Urinary bladder (tissue), 4 donors: ENCODE measurements around the gene COL1A1. TPM values are rescaled to one million over a fixed set of nuclear protein-coding genes. Genes with fewer than 3 reads are reported as not detected.

Source experiments
- DNase-seq: peaks from one replicate; pipeline ENCODE4 v3.0.0-alpha.2; 2015; ENCODE audit errors: extremely low spot score
- H3K27ac ChIP-seq: one replicate; pipeline ENCODE4 v1.5.1; 2013; ENCODE audit warnings: low read depth, mild to moderate bottlenecking, moderate library complexity
- H3K36me3 ChIP-seq: one replicate; pipeline ENCODE4 v1.6.1; 2013; ENCODE audit warnings: mild to moderate bottlenecking, moderate library complexity; ENCODE audit not compliant: insufficient read depth
- H3K4me1 ChIP-seq: one replicate; pipeline ENCODE4 v1.6.1; 2013; ENCODE audit warnings: mild to moderate bottlenecking, moderate library complexity; ENCODE audit not compliant: insufficient read depth
- H3K4me3 ChIP-seq: one replicate; pipeline ENCODE4 v1.5.1; 2013; ENCODE audit warnings: low read depth, low read length
- WGBS: extraction: QIAGEN DNeasy Blood & Tissue Kit; methylation state at CpG from one replicate; pipeline ENCODE4 v1.1.7; 2013; 5-methylcytosine and 5-hydroxymethylcytosine counted together
- polyA plus RNA-seq: library from polyadenylated mRNA; stranded (reverse); fragments of 200-250 nt; gene quantifications from one replicate; pipeline ENCODE4 v1.2.3, GENCODE V29; 2013
- total RNA-seq: library from RNA; depleted of rRNA; stranded (reverse); fragments of >200 nt; gene quantifications from one replicate; pipeline ENCODE4 v1.2.3, GENCODE V29; 2014
- donor health status: healthy with polysubstance abuse.
- donor health status: healthy.

Gene COL1A1
- total and polyA plus RNA-seq, 2 donors: 802 to 5,262 TPM

DNA sequence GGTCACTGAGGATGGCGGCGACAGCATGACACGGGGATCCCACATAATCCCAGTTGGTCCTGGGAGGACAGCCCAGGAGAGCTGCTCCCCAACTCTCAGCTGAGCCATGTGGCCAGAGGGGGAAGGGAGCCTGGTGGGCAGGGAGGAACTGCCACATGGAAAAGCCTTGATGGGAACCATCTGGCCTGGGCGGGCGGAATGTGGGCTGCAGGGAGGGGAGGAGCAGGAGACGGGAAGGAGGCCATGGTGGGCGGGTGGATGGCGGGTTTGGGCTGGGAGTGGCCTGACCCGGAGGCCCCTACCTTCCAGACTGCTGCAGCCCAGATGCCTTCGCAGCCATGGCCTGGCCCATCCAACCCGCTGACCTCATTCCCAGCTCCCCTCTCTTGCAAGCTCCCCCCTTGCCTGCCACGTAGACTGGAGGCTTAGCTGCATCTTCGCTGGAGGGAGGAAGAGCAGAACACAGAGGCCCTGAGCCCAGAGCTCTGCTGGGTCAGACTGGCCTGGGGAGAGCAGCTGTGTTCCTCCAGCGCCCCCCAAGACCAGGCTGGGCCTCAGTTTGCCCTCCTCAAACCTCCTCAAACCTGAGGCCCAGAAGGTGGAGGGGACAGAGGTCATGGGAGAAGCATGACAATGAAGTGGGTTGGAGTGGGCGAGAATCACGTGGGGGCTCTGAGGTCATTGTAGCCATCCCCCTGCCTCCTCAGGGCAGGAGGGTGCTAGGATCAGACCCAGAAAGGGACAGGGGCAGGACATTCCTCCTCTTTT lies 8.2 kb upstream of the COL1A1 start:
- WGBS: 19% methylated on average over 16 of the region's 16 CpGs
- Histone ChIP-seq H3K4me3 (no peak overlapping the region), H3K4me1 (no peaks in the 10 kb centered on the region), H3K27ac (peak overlapping the region; percentile 94), H3K36me3 (no peaks in the 10 kb centered on the region)
- peak; percentile 84 for DNase-seq

DNA sequence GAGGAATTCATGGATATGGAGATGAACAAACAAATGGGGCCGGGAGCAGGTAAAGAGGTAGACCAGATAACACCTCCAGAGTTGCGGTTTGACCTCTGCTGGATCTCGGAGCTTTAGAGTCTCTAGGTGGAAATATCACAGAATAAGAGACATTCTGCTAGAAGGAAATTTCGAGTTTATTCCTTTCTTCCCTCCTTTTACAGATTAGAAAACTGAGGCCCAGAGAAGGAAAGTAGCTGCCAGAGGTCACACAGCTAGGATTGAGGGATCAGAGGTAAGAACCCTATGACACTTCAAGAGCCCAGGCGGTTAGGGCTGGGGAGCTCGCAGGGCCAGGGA lies 7.7 kb upstream of the COL1A1 start:
- Histone ChIP-seq H3K4me3 (no peak overlapping the region), H3K36me3 (no peaks in the 10 kb centered on the region), H3K4me1 (no peaks in the 10 kb centered on the region), H3K27ac (peak overlapping the region; percentile 12)
- no peak for DNase-seq
- WGBS: 66% methylated on average over 6 of the region's 6 CpGs

DNA sequence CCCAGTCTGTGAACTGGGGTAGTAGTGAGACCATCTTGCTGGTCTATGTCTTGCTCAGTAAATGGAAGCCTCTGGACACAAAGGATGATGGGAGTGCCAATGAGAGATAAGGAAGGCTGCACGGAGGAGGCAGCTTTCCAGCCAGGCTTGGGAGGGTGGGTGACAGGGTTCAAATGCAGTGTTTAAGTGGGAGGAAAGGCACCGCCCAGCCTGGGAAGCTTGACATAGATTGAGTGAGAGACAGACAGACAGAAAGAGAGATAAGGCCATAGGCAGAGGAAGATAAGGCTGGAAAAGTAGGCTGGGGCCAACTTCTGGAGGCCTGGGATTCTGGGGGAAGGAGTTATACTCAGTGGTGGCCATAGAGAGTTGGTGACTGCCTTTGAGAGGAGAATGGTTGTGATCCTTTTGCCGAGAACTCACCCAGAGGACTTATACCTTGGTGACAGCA lies 7.2 kb upstream of the COL1A1 start:
- WGBS: 61% methylated on average over 3 of the region's 3 CpGs
- Histone ChIP-seq H3K4me1 (no peaks in the 10 kb centered on the region), H3K4me3 (no peak overlapping the region), H3K36me3 (no peaks in the 10 kb centered on the region), H3K27ac (peak overlapping the region; percentile 39)
- DNase-seq: no peak

DNA sequence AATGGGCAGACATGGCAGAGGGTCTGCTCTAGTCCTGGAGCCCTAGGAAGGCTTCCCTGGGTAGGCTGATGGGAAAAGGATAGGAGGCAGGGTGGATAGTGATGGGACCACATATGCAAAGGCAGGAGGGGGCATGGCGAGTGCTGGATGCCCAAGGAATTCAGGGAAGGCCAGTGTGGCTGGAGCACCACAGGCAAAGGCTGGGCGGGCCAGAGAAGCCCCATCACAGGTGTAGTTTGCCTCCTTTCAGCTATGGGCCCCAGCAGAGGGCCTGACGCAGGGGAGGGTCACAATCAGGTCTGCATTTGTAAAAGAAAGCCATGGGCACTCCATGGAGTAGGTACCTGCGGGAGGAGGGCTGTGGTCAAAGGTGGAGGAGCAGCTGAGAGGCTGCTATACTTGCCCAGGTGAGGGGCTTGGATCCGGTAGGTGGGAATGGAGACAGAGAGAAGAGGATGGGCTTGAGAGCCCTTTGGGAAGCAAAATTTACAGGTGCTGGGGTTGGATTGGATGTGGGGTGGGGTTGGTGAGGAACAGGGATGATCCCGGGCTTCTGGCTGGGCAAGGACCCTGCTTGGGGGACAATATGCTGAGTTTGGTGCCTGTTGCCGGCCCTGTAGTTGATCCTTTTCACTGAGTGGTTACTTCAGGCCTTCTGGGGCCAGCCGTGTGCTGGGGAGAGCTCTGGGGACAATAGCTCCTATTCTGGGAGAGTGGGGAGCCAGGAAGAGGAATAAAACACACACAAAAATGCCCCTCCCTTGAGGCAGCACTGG lies 6.5 kb upstream of the COL1A1 start:
- WGBS: 86% methylated on average over 8 of the region's 8 CpGs

DNA sequence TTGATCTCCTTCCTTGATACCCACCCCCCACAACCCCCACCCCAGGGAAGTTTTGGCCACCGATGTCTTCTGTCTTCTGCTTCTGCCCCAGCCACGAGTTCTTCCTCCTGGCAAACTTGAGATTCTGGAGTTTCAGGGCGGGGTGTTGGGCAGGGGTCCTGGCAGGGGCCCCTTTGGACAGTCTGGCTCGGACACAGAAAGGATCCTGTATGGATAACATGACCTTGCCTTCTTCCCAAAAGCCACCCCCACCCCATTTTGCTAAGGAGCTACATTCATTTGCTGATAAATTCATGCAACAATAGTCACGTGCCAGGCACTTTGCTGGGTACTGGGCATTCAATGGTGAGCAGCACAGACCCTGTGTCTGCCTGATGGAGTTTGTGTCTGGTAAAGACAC lies 5.9 kb upstream of the COL1A1 start:
- WGBS: 30% methylated on average over 5 of the region's 5 CpGs
- H3K4me1 ChIP-seq: no peaks in the 10 kb centered on the region
- H3K27ac ChIP-seq: peak overlapping the region; percentile 49
- DNase-seq: no peak
- H3K36me3 ChIP-seq: no peaks in the 10 kb centered on the region
- H3K4me3 ChIP-seq: no peak overlapping the region

More for the DNA sequence above, 6.5 kb upstream of the COL1A1 start:
- Histone ChIP-seq H3K4me1 (no peaks in the 10 kb centered on the region), H3K27ac (peak overlapping the region; percentile 39), H3K36me3 (no peaks in the 10 kb centered on the region), H3K4me3 (no peak overlapping the region)
- DNase-seq: no peak

DNA sequence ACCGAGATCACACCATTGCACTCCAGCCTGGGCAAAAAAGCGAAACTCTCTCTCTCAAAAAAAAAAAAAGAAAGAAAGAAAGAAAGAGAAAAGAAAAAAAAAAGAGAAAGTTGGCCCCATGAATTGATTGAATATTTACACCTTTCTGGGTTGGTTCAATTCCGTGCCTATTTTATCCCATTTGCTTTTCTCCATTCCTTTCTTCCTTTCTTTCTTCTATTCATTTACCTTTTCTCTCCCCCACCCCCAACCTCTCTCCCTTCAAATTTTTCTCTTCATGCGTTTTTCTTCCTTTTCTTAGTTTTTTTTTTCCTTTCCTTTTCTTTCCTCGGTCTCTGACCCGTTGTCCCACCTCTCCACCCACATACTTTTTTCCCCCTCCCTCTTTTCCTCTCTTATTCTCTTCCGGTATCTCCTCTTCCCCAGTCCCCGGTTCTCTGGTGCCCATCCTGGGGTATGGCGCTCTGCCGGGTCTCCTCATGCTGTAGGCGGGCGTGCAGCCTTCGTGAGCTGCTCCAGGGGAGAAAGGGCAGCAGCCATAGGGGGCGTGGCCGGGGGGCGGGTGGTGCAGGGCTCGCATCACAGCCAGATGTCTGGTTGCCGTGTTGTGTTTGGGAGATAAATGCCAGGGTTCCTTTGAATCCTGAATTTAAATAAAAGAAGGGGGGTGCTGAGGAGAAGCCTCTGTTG lies 5.3 kb upstream of the COL1A1 start:
- H3K4me3 ChIP-seq: no peak overlapping the region
- no peak for DNase-seq
- no peaks in the 10 kb centered on the region for H3K4me1 ChIP-seq
- WGBS: 18% methylated on average over 18 of the region's 18 CpGs
- H3K27ac ChIP-seq: peak overlapping the region; percentile 49
- no peaks in the 10 kb centered on the region for H3K36me3 ChIP-seq

DNA sequence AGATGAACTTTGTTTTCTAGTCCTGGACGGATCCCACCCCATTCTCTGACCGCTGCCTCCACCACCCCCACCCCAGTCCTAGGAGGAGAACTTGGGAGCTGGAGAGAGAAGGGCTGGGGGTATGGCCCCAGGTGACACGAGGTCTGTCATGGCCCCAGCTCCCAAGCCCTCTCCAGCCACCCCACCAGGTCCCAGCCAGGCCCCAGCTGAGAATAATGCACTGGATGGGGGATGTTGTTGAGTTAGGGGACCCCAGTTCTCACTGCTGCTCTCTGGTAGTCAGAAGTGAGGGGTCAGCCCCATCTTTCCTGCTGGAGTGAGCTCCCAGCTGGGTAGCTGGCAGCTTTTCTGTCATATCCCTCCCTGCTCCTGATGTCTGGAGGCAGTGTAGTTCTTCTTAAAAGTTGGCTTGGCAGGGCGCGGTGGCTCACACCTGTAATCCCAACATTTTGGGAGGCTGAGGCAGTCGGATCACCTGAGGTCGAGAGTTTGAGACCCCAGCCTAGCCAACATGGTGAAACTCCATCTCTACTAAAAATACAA lies 4.6 kb upstream of the COL1A1 start:
- H3K4me1 ChIP-seq: no peaks in the 10 kb centered on the region
- H3K27ac ChIP-seq: peak overlapping the region; percentile 40
- H3K4me3 ChIP-seq: no peak overlapping the region
- DNase-seq: no peak
- WGBS: 78% methylated on average over 7 of the region's 7 CpGs
- no peaks in the 10 kb centered on the region for H3K36me3 ChIP-seq

DNA sequence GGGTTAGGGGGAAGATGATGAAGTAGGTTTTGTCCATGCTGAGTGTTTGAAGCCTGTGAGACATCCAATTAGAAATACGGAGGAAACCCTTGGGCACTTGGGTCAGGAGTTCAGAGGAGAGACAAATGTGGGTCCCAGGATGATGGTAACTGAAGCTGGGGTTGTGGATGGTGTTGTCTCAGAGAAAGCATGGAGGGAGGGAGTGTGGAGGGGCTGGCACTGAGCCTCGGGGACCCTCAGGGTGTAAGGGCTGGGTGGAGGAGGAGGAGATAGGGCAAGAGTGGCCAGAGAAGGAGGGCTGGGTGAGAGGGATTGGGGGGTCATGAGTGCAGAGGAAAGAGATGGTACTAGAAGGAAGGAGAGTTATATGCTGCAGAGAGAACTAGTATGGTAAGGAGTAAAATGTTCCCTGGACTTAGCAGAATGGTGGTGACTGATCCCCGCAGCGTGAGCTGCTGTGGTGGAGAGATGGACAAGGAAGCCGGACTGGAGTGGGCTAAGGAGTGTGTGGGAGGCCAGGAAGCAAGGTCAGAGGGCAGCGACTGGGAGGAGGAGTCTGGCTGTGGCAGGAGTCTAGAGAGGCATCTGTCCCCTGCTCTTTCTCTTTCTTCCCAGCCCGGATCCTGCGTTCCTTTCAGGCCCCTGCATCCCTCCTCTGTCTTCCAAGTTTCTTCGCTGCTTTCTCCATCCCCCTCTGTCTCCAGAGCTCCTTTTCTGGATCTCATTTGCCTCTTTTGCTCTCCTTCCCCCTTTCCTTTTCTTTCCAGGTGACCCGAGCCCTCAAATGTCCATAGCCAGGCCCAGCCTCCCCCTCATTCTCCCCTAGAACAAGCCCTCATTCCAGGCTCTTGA lies 3.9 kb upstream of the COL1A1 start:
- DNase-seq: no peak
- Histone ChIP-seq H3K36me3 (no peaks in the 10 kb centered on the region), H3K4me1 (no peaks in the 10 kb centered on the region)

DNA sequence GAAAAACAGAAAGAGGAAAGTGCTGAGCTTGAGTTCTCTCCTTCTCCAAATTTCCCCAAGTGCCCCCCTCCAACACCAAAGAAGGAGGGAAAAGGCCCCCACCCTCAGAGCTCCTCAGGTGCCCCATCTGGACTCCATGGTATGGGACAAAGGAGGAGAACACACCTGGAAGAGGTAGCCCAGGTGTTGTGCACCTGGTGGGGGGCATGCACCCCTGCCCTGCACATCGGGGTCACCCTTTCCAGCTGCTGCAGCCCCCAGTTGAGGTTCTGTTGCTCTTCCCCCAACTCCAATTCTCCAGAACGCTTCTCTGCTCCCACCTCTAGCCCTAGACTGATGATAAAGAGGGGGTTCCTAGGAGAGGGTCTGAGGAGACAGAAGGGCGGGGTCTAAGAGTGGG lies 3.0 kb upstream of the COL1A1 start:
- H3K4me1 ChIP-seq: no peaks in the 10 kb centered on the region

More for the DNA sequence above, 3.9 kb upstream of the COL1A1 start:
- Histone ChIP-seq H3K4me3 (no peak overlapping the region), H3K27ac (peak overlapping the region; percentile 55)
- WGBS: 43% methylated on average over 10 of the region's 10 CpGs

DNA sequence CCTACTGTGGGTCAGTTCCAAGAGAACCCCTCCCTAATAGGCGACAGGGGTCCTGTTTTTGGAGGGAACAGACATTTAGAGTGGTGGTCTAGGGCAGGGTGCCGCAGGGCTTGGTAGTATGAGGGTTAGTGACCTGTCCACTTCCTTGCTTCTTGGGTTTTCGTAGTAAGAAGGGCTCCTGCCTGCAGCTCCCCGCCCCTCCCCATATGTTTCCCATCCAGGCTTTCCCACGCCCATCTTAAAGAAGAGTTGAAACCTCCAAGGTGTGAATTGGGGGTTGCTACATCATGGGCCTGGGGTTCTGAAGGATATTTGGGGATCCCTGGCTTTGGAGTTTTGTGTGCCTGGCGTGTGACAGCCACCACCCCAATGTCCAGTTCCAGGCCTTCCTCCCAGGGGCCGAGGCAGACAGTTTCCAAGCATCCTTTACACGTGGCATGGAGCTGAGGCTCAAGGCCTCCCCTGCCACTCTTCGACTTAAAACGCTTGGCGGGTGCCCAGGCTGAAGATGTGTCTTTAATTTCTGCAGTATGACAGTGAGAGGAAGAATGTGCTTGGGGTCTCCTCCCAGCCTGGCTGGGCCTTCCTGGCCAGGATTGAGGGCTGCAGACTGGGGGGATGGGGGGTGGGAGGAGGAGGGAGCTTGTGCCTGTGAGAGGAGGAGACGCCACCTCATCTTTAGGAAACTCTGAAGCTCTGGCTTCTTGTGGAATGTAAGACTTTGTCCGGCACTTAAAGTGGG lies 2.3 kb upstream of the COL1A1 start:
- H3K4me1 ChIP-seq: no peaks in the 10 kb centered on the region
- peak overlapping the region; percentile 80 for H3K27ac ChIP-seq
- H3K4me3 ChIP-seq: no peak overlapping the region
- no peak for DNase-seq
- WGBS: 45% methylated on average over 13 of the region's 13 CpGs
- no peaks in the 10 kb centered on the region for H3K36me3 ChIP-seq

More for the DNA sequence above, 3.0 kb upstream of the COL1A1 start:
- H3K4me3 ChIP-seq: no peak overlapping the region
- WGBS: 79% methylated on average over 3 of the region's 3 CpGs
- no peak overlapping the region for H3K27ac ChIP-seq
- DNase-seq: no peak
- H3K36me3 ChIP-seq: no peaks in the 10 kb centered on the region

DNA sequence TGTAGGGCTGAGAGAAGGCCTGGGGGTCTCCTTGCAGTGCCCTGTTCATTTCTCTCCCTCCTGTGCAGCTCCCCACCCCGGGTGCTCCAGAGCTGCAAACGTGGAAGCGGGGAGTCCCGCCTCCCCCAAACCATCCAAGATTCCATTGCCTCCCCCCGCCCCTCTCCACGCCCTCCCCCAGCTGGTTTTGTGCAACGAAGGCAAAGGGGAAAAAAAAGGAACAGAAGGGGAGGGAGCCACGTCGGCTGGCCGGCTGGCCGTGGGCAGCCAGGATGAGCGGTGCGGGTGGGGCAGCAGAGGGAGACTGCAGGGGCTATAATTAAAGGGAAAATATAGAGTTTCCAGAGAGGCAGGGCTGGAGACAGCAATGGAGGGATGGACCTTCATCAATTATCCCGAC lies 1.7 kb upstream of the COL1A1 start:
- Histone ChIP-seq H3K36me3 (no peaks in the 10 kb centered on the region), H3K4me3 (no peak overlapping the region), H3K4me1 (no peaks in the 10 kb centered on the region), H3K27ac (peak overlapping the region; percentile 80)
- 31% methylated on average over 14 of the region's 14 CpGs for WGBS
- DNase-seq: no peak

DNA sequence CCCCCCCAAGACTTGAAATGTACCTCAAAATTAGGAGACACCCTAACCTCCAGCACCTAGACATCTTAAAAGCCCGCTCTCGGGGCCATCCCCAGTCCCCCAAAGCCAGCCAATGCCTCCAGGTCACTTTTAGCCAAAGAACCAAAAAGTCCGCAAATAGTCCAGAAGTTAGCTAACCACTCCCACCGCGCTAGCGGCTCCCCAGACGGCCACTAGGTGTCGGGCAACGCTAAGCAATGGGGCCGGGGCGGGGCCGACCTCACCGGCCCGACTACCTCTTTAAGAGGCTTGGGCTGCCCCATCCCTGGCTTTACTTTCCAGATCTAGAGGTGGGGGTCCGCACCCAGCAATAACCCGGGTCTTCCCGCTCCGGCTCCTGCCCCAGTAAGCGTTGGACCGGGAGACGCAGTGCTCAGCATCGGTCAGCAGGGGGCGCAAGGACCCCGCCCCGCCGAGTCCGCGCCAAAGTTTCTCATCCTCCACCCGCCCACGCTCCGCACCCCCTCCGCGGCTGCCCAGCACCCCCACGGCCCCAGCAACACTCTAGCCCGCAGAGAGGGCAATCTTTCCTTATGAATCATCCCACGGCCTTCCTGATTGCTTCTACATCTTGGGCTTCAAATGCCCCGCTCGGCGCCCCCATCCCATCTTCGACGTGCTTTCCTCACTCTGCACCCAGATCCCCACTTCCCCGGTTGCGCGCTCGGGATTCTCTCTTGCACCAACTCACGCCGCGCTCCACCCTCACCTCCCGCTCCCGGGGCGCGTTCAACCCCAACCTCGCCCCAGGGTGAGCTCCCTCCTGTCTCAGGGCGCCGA lies 765 bp downstream of the COL1A1 start:
- WGBS: under 1% methylated on average over 55 of the region's 55 CpGs
- Histone ChIP-seq H3K4me3 (peak overlapping the region; percentile 38), H3K27ac (peak overlapping the region; percentile 92), H3K4me1 (no peaks in the 10 kb centered on the region), H3K36me3 (peaks cover 2% of the 10 kb centered on the region)
- peak; percentile 91 for DNase-seq
